Measurements from ENCODE around the gene ACTR3.

Gene ACTR3

GRCh38 chr2:114010001-114010400 lies 120.1 kb downstream of the ACTR3 start:
- no peak overlapping the region for H3K27ac ChIP-seq (ENCODE audit: low read depth, low read length)
- peaks cover 3% of the 10 kb centered on the region for H3K27me3 ChIP-seq (ENCODE audit: control insufficient read depth, low read length)
- no peaks in the 10 kb centered on the region for H3K36me3 ChIP-seq (ENCODE audit: control insufficient read depth, low read length)
- no peaks in the 10 kb centered on the region for H3F3A ChIP-seq (ENCODE audit: control insufficient read depth, insufficient read depth)
- H3K4me3 ChIP-seq (ENCODE audit: low read length) = no peak overlapping the region
- no peaks in the 10 kb centered on the region for H3K79me2 ChIP-seq (ENCODE audit: control insufficient read depth, low read length)
- H3K9me2 ChIP-seq (replicated peaks; ENCODE audit: control insufficient read depth, low read length) = no peaks in the 10 kb centered on the region
- no peak overlapping the region for H3K4me2 ChIP-seq (ENCODE audit: low read length)
- TF ChIP-seq EZH2phosphoT487 (IDR thresholded peaks at IDR 0.05; ENCODE audit: borderline replicate concordance, low read length) = no peak
- TF ChIP-seq CTCF (IDR thresholded peaks at IDR 0.05; ENCODE audit: low read depth, low read length, poor library complexity, severe bottlenecking) = no peak
- no peaks in the 10 kb centered on the region for H3K4me1 ChIP-seq (ENCODE audit: control insufficient read depth, low read length)
- no peaks in the 10 kb centered on the region for H3K9me3 ChIP-seq (ENCODE audit: control insufficient read depth, insufficient read depth, low read length)
- no peaks in the 10 kb centered on the region for H4K20me1 ChIP-seq (ENCODE audit: control insufficient read depth, insufficient read depth, low read depth, low read length)

- TF ChIP-seq CTCF (IDR thresholded peaks at IDR 0.05; ENCODE audit: low read depth, low read length, poor library complexity, severe bottlenecking) (no peak), EZH2phosphoT487 (IDR thresholded peaks at IDR 0.05; ENCODE audit: borderline replicate concordance, low read length) (no peak)
- H3F3A ChIP-seq (ENCODE audit: control insufficient read depth, insufficient read depth) = no peaks in the 10 kb centered on the region
- no peak overlapping the region for H3K4me3 ChIP-seq (ENCODE audit: low read length)
- H3K27ac ChIP-seq (ENCODE audit: low read depth, low read length) = no peak overlapping the region
- H3K9me3 ChIP-seq (ENCODE audit: control insufficient read depth, insufficient read depth, low read length) = no peaks in the 10 kb centered on the region
- no peak overlapping the region for H3K4me2 ChIP-seq (ENCODE audit: low read length)
- H3K4me1 ChIP-seq (ENCODE audit: control insufficient read depth, low read length) = no peaks in the 10 kb centered on the region
- no peaks in the 10 kb centered on the region for H4K20me1 ChIP-seq (ENCODE audit: control insufficient read depth, insufficient read depth, low read depth, low read length)
- no peaks in the 10 kb centered on the region for H3K9me2 ChIP-seq (replicated peaks; ENCODE audit: control insufficient read depth, low read length)
- H3K36me3 ChIP-seq (ENCODE audit: control insufficient read depth, low read length) = no peaks in the 10 kb centered on the region
- no peaks in the 10 kb centered on the region; the same call in 1 of the 2 replicates for H3K27me3 ChIP-seq (ENCODE audit: control insufficient read depth, low read length)
- no peaks in the 10 kb centered on the region for H3K79me2 ChIP-seq (ENCODE audit: control insufficient read depth, low read length)
These were observed 121.8 kb downstream of the ACTR3 start for GRCh38 chr2:114011713-114012112.
